Measurements from ENCODE around the gene RHBDD2. TPM values are rescaled to one million over a fixed set of nuclear protein-coding genes. Genes with fewer than 3 reads are reported as not detected.

RHBDD2 gene
- total and polyA plus RNA-seq, 2 donors (not counting 3 experiments of a cell fraction or from before 2014, with no cell fraction given) = 36.7 to 99.2 TPM

DNA sequence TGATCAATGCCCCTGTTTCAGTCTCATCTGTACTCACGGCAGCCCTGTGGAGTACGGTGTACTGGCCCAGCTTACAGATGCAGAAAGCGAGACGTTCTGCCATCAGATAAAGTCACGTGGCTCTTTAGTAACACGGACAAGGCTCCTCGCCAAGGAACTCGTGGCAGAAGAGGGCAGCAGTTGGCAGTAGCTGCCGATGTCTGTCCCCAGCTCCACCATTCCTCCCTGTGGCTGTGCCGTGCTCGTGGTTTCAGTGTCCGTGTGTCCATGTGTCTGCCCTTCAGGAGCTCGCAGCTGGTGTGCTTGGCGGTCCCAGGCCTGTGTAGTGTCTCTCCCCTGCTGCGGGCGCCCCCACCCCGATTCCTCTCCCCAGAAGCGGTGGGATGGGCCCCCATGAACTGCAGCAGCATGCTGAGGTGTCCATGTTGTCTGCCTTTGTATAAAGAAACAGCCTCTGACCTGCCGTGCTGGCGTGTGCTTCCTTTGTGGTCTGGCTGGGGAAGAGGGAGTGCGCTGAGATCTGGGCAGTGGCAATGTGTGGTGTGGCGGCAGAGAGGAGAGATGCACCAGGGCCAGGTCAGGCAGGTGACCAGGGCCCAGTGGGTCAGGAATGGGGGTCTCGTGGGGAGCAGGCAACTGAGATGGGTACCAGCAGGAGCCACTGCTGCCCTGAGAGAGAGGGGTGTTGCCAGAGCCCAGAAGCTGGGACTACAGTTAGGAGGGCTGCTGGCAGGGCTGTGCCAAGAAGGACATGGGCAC is 9.8 kb downstream of the RHBDD2 start:
- Histone ChIP-seq H3K27me3 (ENCODE audit: control insufficient read depth in 2 of 2, insufficient read depth in 2 of 2, low read length in 2 of 2) (no peaks in the 10 kb centered on the region), H2AFZ (ENCODE audit: low read depth, low read length) (no peak overlapping the region), H4K20me1 (replicated peaks; ENCODE audit: control insufficient read depth, extremely low read depth, insufficient read depth, low read length) (no peaks in the 10 kb centered on the region), H3K4me1 (ENCODE audit: control insufficient read depth, extremely low read depth, insufficient read depth, low read length) (no peaks in the 10 kb centered on the region), H3K9me1 (replicated peaks; ENCODE audit: control insufficient read depth, extremely low read depth, insufficient read depth, low read length) (no peaks in the 10 kb centered on the region), H3K4me3 (replicated peaks in 1 of 3; ENCODE audit: insufficient read depth in 1 of 3, low read depth in 1 of 3, low read length in 3 of 3) (no peak overlapping the region), H3K9ac (replicated peaks; ENCODE audit: extremely low read depth, insufficient read depth, low read length) (no peak overlapping the region), H3K36me3 (ENCODE audit: control insufficient read depth in 2 of 2, extremely low read depth in 1 of 2, insufficient read depth in 2 of 2, low read length in 2 of 2) (peaks cover 2 to 32% of the 10 kb centered on the region in 2 experiments), H3K4me2 (ENCODE audit: insufficient read depth, low read length) (no peak overlapping the region), H3K27ac (ENCODE audit: insufficient read depth, low read depth, low read length) (no peak overlapping the region), H3K9me3 (replicated peaks; ENCODE audit: control insufficient read depth, insufficient read depth, low read length) (no peaks in the 10 kb centered on the region), H3K79me2 (ENCODE audit: control insufficient read depth, insufficient read depth, low read length) (no peaks in the 10 kb centered on the region)
- DNase-seq (ENCODE audit: low read depth, low spot score) (no peak), FAIRE-seq (no peak)
- ChIA-PET CTCF (interaction anchor here (1.3 kb wide), 1 partner anchor 131 kb away, joined by 4 read pairs; no protein-coding TSS in a partner anchor), POLR2A (no interaction called here)
- no peak for TF ChIP-seq POLR2A (IDR thresholded peaks at IDR 0.05; ENCODE audit: low read depth, low read length)
- no peak for TF ChIP-seq MYC (IDR thresholded peaks at IDR 0.05; ENCODE audit: low read depth, low read length)
- TF ChIP-seq EZH2 (IDR thresholded peaks at IDR 0.05; ENCODE audit: borderline replicate concordance, low read depth, low read length, severe bottlenecking) = no peak
- TF ChIP-seq GATA2 (IDR thresholded peaks at IDR 0.05; ENCODE audit: insufficient read depth, insufficient read length, low read depth, low read length) = no peak
- intact Hi-C loops (cut with micrococcal nuclease) = no loop called here
- dilution Hi-C loops (cut with MboI; ENCODE audit: extremely low pct_ligation_motif_present, low sequenced_read_pairs) = no loop called here
- TSS peak; percentile 53 for BruUV-seq (replicated peaks)

DNA sequence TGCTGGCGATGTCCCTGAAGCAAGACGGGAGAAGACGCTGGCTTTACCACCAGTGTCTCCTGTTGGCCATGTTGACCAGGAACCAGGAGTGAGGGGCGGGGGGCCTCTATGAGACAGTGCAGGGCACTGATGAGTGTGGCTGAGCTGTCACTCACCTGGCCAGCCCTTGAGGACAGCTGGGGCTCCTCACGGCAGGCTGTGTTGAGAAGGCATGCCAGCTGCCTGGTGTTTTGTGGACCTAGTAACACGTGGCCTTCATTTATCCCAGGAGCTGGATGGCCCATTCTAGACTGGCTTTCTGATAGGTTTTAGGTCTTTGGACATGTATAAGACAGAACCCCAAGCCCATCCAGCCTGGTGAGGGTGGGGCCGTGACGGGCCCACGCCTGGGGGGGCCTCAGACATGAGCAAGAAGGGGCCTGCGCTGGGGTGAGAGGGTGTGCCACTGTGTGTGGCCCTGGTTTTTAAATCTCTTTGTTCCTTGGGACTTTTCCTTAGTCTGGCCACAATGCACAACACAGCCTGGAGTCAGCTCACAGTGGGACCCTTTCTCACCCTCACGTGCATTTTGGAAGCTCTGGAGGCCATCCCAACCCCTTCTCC is 10.5 kb downstream of the RHBDD2 start:
- ChIA-PET POLR2A (no interaction called here), CTCF (interaction anchor here (1.1 to 1.3 kb wide), 2 partner anchors 14 to 130 kb away, joined by 3 to 4 read pairs; no protein-coding TSS in a partner anchor)
- BruUV-seq (replicated peaks) = no TSS peak
- Histone ChIP-seq H3K9ac (replicated peaks; ENCODE audit: extremely low read depth, insufficient read depth, low read length) (no peak overlapping the region), H3K4me1 (ENCODE audit: control insufficient read depth, extremely low read depth, insufficient read depth, low read length) (no peaks in the 10 kb centered on the region), H3K36me3 (ENCODE audit: control insufficient read depth in 2 of 2, extremely low read depth in 1 of 2, insufficient read depth in 2 of 2, low read length in 2 of 2) (peaks cover 2 to 27% of the 10 kb centered on the region in 2 experiments), H3K27ac (ENCODE audit: insufficient read depth, low read depth, low read length) (no peak overlapping the region), H3K79me2 (ENCODE audit: control insufficient read depth, insufficient read depth, low read length) (no peaks in the 10 kb centered on the region), H3K9me1 (replicated peaks; ENCODE audit: control insufficient read depth, extremely low read depth, insufficient read depth, low read length) (no peaks in the 10 kb centered on the region), H3K4me2 (ENCODE audit: insufficient read depth, low read length) (no peak overlapping the region), H4K20me1 (replicated peaks; ENCODE audit: control insufficient read depth, extremely low read depth, insufficient read depth, low read length) (no peaks in the 10 kb centered on the region), H3K4me3 (replicated peaks in 1 of 3; ENCODE audit: insufficient read depth in 1 of 3, low read depth in 1 of 3, low read length in 3 of 3) (no peak overlapping the region), H3K9me3 (replicated peaks; ENCODE audit: control insufficient read depth, insufficient read depth, low read length) (no peaks in the 10 kb centered on the region), H2AFZ (ENCODE audit: low read depth, low read length) (no peak overlapping the region), H3K27me3 (ENCODE audit: control insufficient read depth in 2 of 2, insufficient read depth in 2 of 2, low read length in 2 of 2) (no peaks in the 10 kb centered on the region)
- dilution Hi-C loops (cut with MboI; ENCODE audit: extremely low pct_ligation_motif_present, low sequenced_read_pairs) = no loop called here
- no peak for FAIRE-seq
- TF ChIP-seq, protein P1, sequence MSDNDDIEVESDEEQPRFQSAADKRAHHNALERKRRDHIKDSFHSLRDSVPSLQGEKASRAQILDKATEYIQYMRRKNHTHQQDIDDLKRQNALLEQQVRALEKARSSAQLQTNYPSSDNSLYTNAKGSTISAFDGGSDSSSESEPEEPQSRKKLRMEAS (IDR thresholded peaks at IDR 0.05; ENCODE audit: insufficient read depth, insufficient read length) = no peak
- TF ChIP-seq EZH2 (IDR thresholded peaks at IDR 0.05; ENCODE audit: borderline replicate concordance, low read depth, low read length, severe bottlenecking) (no peak), GATA2 (IDR thresholded peaks at IDR 0.05; ENCODE audit: insufficient read depth, insufficient read length, low read depth, low read length) (no peak), JUN (IDR thresholded peaks at IDR 0.05; ENCODE audit: borderline replicate concordance, insufficient read depth, insufficient read length, low read depth) (no peak), FOS (IDR thresholded peaks at IDR 0.05; ENCODE audit: borderline replicate concordance, insufficient read depth, low read length) (no peak), POLR2AphosphoS5 (IDR thresholded peaks at IDR 0.05; ENCODE audit: insufficient read depth, low read depth, low read length) (no peak), POLR2A (IDR thresholded peaks at IDR 0.05; ENCODE audit: low read depth, low read length) (no peak), MYC (IDR thresholded peaks at IDR 0.05; ENCODE audit: low read depth, low read length) (no peak)
- TF ChIP-seq, protein P2, sequence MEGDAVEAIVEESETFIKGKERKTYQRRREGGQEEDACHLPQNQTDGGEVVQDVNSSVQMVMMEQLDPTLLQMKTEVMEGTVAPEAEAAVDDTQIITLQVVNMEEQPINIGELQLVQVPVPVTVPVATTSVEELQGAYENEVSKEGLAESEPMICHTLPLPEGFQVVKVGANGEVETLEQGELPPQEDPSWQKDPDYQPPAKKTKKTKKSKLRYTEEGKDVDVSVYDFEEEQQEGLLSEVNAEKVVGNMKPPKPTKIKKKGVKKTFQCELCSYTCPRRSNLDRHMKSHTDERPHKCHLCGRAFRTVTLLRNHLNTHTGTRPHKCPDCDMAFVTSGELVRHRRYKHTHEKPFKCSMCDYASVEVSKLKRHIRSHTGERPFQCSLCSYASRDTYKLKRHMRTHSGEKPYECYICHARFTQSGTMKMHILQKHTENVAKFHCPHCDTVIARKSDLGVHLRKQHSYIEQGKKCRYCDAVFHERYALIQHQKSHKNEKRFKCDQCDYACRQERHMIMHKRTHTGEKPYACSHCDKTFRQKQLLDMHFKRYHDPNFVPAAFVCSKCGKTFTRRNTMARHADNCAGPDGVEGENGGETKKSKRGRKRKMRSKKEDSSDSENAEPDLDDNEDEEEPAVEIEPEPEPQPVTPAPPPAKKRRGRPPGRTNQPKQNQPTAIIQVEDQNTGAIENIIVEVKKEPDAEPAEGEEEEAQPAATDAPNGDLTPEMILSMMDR (IDR thresholded peaks at IDR 0.05; ENCODE audit: extremely low read depth in 1 of 2, insufficient read depth in 1 of 2, low read depth in 1 of 2, low read length in 2 of 2) = no peak
- intact Hi-C loops (cut with micrococcal nuclease) = no loop called here
- DNase-seq (ENCODE audit: low read depth, low spot score) = no peak
